Stomach (tissue), 4 donors: ENCODE data around the gene PDIA4.

Experiments
- CTCF ChIP-seq, 7 experiments: fragments of 450-650 bp in 4 of 7; fragments of 200-600 bp in 3 of 7; sonication (generic) in 3 of 7; IDR thresholded peaks; one replicate each; pipeline ENCODE4 v1.5.1; 2016 to 2019; ENCODE audit warnings: antibody characterized with exemption in 7 of 7, control low read depth in 2 of 7, mild to moderate bottlenecking in 1 of 7
- EP300 ChIP-seq: sonication (generic); formaldehyde crosslinking; IDR thresholded peaks from one replicate; pipeline ENCODE4 v1.6.1; 2017; ENCODE audit warnings: antibody characterized with exemption
- POLR2AphosphoS5 ChIP-seq, 3 donors: sonication (generic); formaldehyde crosslinking; IDR thresholded peaks; one replicate each; pipeline ENCODE4 v1.6.1; 2016; ENCODE audit warnings: antibody characterized with exemption in 3 of 3

GRCh38 chr7:149002604-149003003 lies 25.7 kb downstream of the PDIA4 start:
- no peak for TF ChIP-seq CTCF (IDR thresholded peaks at IDR 0.05)
- no peak for TF ChIP-seq POLR2AphosphoS5 (IDR thresholded peaks at IDR 0.05)
- TF ChIP-seq EP300 = no peak
